AML-193 (cell line): Measurements from ENCODE around the gene SLFN12.
"Not testable (repeated sequence)": the region's sequence is repeated elsewhere in the genome, so short reads cannot be mapped to it uniquely, and the experiment has no call there.

Source experiments
- DNase-seq, 2 experiments: peaks; one replicate each; lab custom pipeline; 2025; lab: John Stamatoyannopoulos, UW

The SLFN12 gene

DNA sequence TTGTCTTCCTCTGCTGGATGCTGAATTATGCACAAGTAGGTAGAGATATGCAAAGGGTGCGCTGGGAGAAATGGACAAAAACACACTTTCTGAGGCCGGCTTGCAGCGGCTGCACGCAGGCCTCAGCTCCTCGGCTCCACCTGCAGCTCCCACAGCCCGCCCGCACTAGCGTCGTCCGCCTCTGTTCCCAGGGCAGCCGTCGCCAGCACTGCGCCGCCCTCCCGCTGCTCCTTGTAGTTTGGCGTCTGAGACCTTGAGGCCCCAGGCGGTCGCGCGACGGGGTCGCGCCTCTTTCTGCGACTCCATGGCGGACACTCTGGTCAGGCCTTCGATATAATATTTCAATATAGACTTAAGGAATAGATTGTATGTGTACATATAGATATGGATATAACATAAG, 24.8 kb downstream of the SLFN12 start:
- DNase-seq, result no peak

DNA sequence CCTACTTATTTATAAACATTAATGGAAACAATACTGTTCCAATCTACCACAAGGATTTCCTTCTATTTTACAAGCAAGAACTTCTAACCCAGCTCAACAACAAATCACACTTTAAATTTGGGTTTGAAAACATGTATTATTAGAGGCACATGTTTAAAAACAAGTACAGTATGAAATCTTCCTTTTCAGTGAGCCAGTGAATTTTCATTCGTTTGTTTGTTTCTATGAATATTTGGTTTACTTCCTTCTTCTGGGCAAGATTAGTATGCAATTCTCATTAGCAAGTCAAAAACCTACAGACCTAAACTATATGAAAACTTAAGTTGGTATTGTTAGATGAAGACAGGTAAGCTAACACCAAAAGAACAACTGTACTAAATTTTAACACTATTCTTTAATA, 25.7 kb downstream of the SLFN12 start:
- DNase-seq, result no peak

DNA sequence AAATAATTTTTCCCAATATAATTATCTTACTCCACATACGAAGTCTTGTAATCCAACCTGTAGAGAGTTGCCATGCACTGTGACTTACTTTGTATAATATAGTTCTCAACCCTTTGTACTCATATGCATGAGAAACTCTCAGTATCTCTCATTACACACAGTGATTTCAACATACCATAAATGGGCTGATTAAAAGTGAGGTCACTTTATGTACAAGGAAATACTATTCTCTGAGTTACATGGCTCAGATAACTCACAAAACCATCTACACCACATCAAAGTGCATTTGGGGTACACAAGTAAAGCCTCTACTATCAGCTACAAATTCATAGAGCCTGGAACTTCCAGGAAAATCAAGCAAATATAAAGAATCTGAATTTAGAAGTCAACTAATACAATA, 27.9 kb downstream of the SLFN12 start:
- no peak for DNase-seq

DNA sequence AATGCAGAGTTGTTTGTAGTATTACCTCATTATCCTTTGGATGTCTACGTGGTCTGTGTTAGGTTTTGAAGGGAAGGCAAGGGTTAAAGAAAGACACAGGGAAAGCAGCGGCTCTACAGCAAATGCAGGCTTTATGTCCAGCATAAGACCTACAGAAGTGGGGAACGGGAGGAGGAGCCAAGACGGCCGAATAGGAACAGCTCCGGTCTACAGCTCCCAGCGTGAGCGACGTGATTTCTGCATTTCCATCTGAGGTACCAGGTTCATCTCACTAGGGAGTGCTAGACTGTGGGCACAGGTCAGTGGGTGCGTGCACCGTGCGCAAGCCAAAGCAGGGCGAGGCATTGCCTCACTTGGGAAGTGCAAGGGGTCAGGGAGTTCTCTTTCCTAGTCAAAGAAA, 38.5 kb downstream of the SLFN12 start:
- DNase-seq, result not testable (repeated sequence)

DNA sequence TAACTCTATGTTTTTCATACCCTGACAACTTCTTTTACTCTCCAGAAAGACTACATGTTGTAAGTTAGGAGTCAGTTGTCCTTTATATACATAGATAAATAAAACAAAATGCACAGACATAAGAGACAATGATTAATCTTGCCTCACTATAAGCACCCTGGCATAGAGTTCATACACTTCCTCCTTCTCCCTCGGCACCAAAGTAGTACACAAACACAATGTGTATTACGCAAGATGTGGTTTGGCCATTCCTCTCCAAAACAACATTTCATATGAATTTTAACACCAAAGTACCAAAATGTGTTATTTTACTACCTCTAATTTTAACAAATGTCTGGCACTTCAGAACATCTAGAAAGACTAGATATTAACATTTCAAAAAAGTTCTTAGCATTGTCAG, 41.6 kb downstream of the SLFN12 start:
- peak; percentile 89 to 92 for DNase-seq

DNA sequence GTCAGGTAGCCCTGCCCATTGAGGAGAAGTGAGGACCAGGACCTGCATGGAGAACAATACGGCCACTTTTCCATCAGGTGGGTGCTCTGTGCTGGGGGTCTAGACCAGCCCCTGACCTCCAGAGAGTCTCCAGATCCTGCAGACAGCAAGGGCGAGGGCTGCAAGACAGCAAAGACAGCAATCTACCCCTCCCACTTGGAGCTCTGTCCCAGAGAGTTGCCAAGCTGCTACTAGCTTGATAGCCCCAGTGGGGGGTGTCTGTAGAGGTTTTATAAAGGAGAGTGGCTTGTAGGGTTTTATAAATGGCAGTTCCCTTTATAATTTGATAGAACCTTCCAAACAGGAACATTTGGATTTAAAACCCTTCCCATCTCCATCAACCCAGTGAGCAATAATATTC, 42.1 kb downstream of the SLFN12 start:
- DNase-seq, result no peak

DNA sequence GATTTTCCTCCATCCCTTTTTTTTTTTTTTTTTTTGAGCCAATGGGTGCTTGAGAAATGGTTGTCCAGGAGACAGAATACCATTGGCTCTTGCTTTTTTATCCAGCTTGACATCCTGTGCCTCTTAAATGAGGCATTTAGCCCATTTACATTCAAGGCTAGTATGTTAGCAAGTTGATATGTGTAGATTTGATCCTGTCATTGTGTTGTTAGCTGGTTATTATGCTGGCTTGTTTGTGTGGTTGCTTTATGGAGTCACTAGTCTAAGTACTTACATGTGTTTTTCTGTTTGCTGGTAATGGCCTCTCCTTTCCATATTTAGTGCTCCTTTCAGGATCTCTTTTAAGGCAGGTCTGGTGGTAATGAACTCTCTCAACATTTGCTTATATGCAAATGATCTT, 44.8 kb downstream of the SLFN12 start:
- DNase-seq, result no peak

DNA sequence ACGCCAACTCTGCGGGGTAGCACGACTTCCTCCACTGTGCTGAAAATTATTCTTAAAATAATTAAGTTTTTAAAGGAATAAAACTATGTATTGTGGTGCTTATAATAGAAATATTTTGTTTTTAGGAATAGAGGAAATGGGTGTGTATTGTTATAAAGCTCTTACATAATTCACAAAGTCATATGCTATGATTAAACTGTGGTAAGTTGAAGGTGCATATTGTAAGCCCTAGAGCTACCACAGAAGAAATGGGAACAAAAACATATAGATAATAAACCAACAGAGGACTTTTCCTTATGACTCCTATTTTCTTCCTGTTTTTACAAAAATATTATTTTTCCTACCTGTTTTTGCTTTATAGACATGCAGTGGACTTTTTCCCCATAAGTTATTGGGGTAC, 54.6 kb downstream of the SLFN12 start:
- no peak for DNase-seq

DNA sequence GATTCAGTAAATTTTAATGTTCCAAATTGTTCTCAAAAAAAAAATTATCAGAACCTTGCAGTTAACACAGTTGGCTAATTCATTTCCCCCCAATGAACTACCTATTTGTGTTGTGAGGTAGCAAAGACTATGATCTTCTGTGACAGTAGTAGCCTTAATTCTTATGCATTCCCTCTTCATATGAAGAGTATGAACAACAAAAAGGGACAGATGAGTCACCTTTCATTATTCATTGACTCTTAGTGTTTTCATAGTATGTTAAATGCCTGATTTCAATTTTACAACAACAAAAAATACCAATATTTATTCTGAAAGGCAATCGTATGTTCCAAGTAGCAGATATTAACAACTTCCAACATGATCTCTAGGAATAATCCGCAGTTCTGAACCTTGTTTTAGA, 55.2 kb downstream of the SLFN12 start:
- DNase-seq, result no peak

DNA sequence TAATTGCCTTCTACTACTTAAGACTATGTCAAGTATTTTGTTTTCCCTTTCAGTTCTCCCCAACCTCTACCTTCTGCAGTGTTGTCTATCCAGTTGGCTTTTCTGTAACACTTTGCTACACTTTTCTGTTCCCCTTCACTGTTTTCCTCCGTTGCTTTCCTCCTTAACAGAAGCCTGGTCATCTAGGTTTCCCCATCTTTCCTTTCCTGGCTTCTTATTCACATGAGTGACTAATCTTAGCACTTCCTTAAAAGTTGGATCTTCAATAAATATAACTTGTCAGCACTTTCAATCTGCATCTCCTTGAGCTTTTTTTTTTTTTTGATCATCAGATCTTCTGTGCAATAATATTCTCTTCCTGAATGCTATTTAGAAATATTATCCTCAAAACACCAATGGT, 56.1 kb downstream of the SLFN12 start:
- DNase-seq, result peak; percentile 66 to 67

DNA sequence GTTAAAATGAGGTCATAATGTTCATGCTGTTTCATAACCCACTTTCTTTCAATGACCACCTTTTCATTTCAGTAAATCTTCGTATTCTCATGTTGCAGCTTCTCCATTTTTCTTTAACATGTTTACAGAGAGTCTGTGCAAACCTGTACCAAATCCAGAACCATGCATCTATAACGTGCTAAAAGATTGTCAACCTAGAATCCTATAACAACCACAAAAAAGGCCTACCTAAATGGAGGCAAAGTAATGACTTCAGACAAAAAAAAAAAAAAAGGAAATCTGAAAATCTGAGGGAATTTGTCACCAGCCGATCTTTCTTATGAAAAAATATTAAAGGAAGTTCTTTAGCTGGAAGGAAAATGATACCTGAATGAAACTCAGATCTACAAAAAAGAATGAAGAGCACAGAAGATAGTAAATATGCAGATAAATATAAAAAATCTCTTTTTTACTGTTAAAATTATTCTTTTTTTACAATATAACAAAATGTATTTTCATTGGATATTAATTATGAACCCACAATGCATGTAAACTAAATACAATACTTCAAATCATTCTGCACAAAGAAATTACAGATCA, 57.4 kb downstream of the SLFN12 start:
- no peak for DNase-seq

DNA sequence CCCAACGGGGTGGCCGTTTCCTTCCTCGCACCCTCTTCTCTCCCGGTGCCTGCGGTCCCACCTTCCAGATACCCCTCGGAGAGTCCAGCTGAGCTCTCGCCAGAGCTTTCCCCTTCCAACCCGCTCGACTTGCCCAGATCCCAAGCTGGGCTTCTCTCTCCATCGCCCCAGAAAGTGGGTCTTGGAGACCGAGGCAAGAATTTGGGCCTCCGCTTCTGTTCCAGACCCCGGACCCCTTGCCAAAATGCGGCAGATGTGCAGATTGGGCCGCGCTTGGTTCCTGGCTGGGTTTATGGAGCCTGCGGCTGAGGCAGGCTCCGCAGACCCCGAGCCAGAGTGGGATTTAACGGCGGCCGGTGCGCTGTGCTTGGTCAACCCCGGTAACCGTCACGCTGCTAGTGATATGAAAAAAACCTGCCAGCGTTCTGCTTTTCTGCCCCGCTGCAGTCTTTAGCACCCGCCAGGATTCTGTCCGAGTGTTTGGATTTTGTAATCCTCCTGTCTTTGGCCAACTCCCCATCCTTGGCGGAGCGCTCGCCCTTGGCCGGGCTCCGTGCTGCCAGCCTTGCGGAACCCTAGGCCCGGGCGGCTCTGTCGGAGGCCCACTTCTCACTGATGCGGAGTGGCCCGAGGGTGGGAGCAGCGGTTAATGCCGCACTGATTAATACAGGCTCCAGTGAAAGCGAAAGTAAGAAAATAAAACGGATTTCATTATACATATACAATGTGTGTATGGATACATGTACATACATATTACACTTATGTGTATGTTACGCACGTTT, 58.1 kb downstream of the SLFN12 start:
- peak; percentile 69 to 78 for DNase-seq

DNA sequence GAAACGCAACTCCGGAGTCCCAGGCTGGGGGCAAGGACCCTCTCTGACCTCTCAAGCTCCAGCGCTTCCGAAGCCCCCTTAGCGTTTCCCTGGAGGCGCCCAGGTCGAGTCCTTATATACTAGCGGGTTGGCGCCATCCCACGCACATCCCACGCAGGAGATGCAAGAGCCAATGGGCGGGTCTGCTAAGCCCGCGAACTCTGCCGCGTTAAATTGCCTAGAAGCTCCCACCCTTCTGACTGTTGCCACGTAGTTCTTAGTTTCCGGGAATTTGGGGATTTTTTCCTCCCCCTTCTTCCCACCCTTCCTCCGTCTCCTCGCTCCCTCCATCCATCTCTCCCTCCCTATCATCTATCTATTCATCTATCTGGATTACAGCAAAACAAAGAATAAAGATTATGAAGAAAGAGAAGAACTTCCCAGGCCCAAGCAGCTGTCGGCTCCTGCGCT, 58.7 kb downstream of the SLFN12 start, which contains the start of gene SLFN11:
TSS of gene SLFN11 (minus strand) at position 88 of the 450 bp plus-strand sequence. CDS start 9,814 bp downstream, outside the sequence.
- DNase-seq, result peak; percentile 75 to 87

DNA sequence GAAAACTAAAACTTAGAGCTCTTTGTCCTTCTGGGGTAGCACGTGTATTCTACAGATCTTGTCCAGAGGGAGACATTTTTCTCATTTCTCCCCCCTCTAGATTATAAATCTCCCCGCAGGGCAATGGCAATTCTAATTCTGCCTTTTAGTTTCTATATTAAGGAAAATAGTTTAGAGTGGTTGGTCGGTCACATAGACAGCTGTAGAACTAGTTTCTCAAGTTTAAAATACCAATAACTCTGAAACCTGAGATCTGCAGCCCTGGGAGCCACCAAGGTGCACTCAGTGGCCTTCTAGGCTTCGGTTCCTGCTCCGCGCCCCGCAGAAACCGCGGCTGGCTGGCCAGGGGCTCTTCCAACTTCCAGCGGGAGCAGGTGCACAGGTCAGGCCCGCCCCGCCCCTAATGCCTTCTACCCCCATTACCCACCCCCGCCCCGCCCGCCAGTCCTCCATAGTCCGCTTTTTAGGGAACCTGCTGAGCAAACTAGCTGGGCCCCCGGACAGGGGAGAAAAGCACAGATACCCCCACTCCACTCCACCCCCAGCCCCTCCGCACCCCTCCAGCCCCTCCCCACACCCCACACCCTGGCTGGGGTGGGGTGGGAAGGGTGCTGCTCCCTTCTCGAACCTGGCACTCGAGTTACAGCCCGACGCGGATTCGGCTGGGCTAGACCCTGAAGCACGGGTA, 59.3 kb downstream of the SLFN12 start:
- DNase-seq, result peak; percentile 29 to 35

DNA sequence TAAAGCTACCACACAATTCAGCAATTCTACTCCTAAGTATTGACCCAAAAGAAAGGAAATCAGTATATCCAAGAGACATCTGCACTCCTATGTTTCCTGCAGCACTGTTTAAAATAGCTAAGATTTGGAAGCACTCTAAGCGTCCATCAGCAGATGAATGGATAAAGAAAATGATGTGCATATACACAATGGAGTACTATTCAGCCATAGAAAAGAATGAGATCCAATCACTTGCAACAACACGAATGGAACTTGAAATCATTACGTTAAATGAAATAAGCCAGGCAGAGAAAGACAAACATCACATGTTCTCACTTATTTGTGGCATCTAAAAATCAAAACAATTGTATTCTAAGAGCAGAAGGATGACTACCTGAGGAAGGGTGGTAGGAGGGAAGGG, 60.4 kb downstream of the SLFN12 start:
- no peak for DNase-seq

DNA sequence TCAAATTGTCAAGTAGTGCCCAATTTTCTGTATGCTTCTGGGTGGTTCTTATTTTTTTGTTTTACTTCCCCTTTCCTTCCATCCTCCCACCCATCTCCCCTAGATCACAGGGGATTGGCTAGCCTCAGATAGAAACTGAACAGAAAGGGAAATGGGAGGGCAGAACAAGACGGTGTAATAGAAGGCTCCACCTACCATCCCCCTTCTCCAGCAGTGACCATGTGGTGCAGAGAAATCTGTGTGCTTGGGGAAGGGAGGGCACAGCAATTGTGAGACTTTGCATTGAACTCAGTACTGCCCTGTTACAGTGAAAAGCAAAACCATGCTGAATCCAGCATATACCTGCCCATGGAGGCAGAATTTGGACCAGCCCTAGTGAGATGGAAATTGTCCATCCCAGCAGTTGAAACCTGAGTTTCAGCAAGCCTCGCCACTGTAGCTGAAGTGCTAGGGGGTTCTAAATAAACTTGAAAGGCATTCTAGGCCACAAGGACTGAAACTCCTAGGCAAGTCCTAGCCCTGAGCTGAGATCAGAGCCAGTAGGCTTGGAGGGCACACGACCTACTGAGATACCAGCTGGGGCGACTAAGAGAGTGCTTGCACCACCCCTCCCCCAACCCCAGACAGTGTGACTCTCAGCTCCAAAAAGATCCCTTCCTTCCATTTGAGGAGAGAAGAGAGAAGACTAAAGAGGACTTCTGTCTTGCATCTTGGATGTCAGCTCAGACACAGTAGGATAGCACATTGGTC, 64.0 kb downstream of the SLFN12 start:
- DNase-seq, result peak; percentile 82 to 89

DNA sequence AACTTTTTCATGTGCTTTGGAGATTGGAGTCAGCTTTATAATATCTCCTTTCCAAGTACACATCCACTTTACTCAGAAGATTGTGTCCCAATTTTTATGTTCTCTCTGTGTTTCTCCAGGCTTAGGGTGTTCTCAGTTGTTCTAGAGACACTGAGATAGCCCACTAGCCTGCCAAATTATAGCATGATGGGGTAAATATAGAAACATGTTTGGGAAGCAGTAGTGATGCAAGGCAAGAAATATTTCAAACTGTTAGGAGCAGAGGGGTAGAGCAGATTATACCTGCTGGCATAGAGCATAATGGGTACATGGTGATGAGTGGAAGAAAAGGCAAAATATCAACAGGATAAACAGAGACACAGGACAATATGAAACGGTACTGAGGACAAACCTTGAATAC, 71.3 kb downstream of the SLFN12 start:
- no peak for DNase-seq
